Measurements from ENCODE around the gene TOE1.

DNA sequence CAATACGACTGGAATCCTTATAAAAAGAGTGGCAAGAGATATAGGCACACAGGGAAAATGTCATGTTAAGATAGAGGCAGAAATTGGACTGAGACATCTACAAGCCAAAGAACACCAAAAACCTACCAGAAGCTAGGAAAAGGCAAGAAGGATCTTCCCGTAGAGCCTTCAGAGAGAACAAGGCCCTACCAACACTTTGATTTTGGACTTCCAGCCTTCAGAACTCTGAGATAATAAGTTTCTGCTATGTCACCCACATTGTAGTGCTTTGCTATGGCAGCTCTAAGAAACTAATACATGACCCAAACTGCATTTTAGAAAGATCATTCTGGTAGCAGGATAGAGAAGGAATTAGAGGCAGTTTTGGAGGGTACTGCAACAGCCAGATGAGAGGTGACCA is 24.3 kb downstream of the TOE1 start:
- TF ChIP-seq CTCF (IDR thresholded peaks at IDR 0.05) (no peak), POLR2A (IDR thresholded peaks at IDR 0.05) (no peak)

Data from vagina (tissue), 2 donors.